ENCODE data around the gene CFAP77. TPM values are rescaled to one million over a fixed set of nuclear protein-coding genes. Genes with fewer than 3 reads are reported as not detected.

CFAP77 gene
- total and polyA plus RNA-seq, 9 of the 15 experiments (the other 6 are each of a cell fraction or from before 2014, with no cell fraction given): not detected

GRCh38 chr9:132591244-132591643 is 181.2 kb downstream of the CFAP77 start:
- Histone ChIP-seq H3K4me2 (ENCODE audit: insufficient read depth, low read length) (no peak overlapping the region), H3K9me1 (ENCODE audit: control insufficient read depth, insufficient read depth, low read length) (no peaks in the 10 kb centered on the region), H3K9ac (ENCODE audit: insufficient read depth in 1 of 2, low read depth in 2 of 2, low read length in 2 of 2) (no peak overlapping the region), H3K4me3 (no peak overlapping the region), H3K79me2 (ENCODE audit: control insufficient read depth, insufficient read depth, low read length) (no peaks in the 10 kb centered on the region), H4K20me1 (replicated peaks; ENCODE audit: control insufficient read depth, insufficient read depth, low read length) (0 out of 2 replicates have a peak, but pooled peaks cover 3% of the 10 kb centered on the region), H3K4me1 (replicated peaks in 1 of 2; ENCODE audit: control insufficient read depth in 2 of 2, insufficient read depth in 2 of 2, low read length in 2 of 2) (peaks cover 0 to 5% of the 10 kb centered on the region in 2 experiments; a peak in 2 of 5 replicates), H3K9me3 (replicated peaks; ENCODE audit: control insufficient read depth, insufficient read depth, low read depth, low read length) (no peaks in the 10 kb centered on the region), H3K36me3 (ENCODE audit: control insufficient read depth, insufficient read depth, low read length) (peaks cover 25% of the 10 kb centered on the region; the same call in 1 of the 3 replicates), H3K27ac (ENCODE audit: extremely low read depth, low read depth, low read length) (no peak overlapping the region), H2AFZ (ENCODE audit: low read depth, low read length) (no peak overlapping the region), H3K27me3 (ENCODE audit: control insufficient read depth in 2 of 2, insufficient read depth in 2 of 2, low read length in 2 of 2) (peaks cover 0 to 13% of the 10 kb centered on the region in 2 experiments; a peak in 2 of 5 replicates)
- no TSS peak for BruUV-seq (replicated peaks)
- intact Hi-C loops (cut with micrococcal nuclease) (no loop called here), in situ Hi-C loops (cut with MboI) (no loop called here)
- TF ChIP-seq ARID1B (IDR thresholded peaks at IDR 0.05) (no peak), ZNF518B (CRISPR knock-in tag; IDR thresholded peaks at IDR 0.05) (no peak), IRF1 (CRISPR knock-in tag; IDR thresholded peaks at IDR 0.05; ENCODE audit: borderline replicate concordance) (no peak), FIP1L1 (IDR thresholded peaks at IDR 0.05; ENCODE audit: low read depth, low read length, poor library complexity, severe bottlenecking) (no peak), EWSR1 (IDR thresholded peaks at IDR 0.05; ENCODE audit: borderline replicate concordance, low read depth, partially characterized antibody) (no peak)
- DNase-seq (ENCODE audit: extremely low read depth in 1 of 4, low spot score in 3 of 4) (no peak), ATAC-seq (no peak), FAIRE-seq (no peak)
- POLR2A ChIA-PET: no interaction called here
- WGBS (ENCODE audit: insufficient coverage, low coverage, missing lambda C conversion rate): 44% methylated on average over 5 of the region's 6 CpGs
- CTCF ChIA-PET (ENCODE audit: low intra/inter-chr PET ratio): no interaction called here

Measured in K562 (cell line).